Caco-2 (cell line): ENCODE results near the gene STAMBP. TPM values are rescaled to one million over a fixed set of nuclear protein-coding genes. Genes with fewer than 3 reads are reported as not detected.

ENCODE experiments used
- BruUV-seq: library from RNA; stranded (reverse); fragments of 400-500 nt; replicated peaks from 2 replicates; lab custom pipeline; 2021; lab: Mats Ljungman, UMichigan
- CTCF ChIA-PET: fragments of 300-600 bp; sonication (Branson Sonifier 250); formaldehyde crosslinking; loops from one replicate; lab custom pipeline; 2022; ENCODE audit warnings: antibody characterized with exemption; lab: Charles Lee
- POLR2A ChIA-PET: fragments of 300-600 bp; sonication (Branson Sonifier 250); formaldehyde crosslinking; loops from one replicate; lab custom pipeline; 2022; ENCODE audit warnings: antibody characterized with exemption; lab: Charles Lee
- DNase-seq, 2 experiments: peaks; one replicate each; pipeline versions ENCODE4 v3.0.0 to v3.0.0-alpha.2; 2020 to 2022
- H3K27me3 ChIP-seq: replicated peaks from 2 replicates; pipeline ENCODE4 v1.6.0; 2011; ENCODE audit warnings: low read length; ENCODE audit not compliant: control insufficient read depth, insufficient read depth
- H3K36me3 ChIP-seq: 2 replicates; pipeline ENCODE4 v1.5.1; 2011; ENCODE audit warnings: low read length; ENCODE audit not compliant: control insufficient read depth, insufficient read depth
- H3K4me1 ChIP-seq: fragments of 250-450 bp; sonication (Bioruptor Pico); 2 replicates; pipeline ENCODE4 v1.5.1; 2020; ENCODE audit warnings: mild to moderate bottlenecking
- H3K4me3 ChIP-seq: 2 replicates; pipeline ENCODE4 v1.5.1; 2011; ENCODE audit warnings: low read depth, mild to moderate bottlenecking, control low read depth, low read length
- H3K9me3 ChIP-seq: fragments of 250-450 bp; sonication (Bioruptor Pico); 2 replicates; pipeline ENCODE4 v1.5.1; 2020; ENCODE audit warnings: mild to moderate bottlenecking, moderate library complexity
- H3K27ac Mint-ChIP-seq: one replicate; pipeline ENCODE4 v1.8.0; 2022; ENCODE audit warnings: mixed read lengths; ENCODE audit not compliant: unreplicated experiment
- H3K27me3 Mint-ChIP-seq: one replicate; pipeline ENCODE4 v1.8.0; 2022; ENCODE audit warnings: mixed read lengths; ENCODE audit not compliant: insufficient read depth, unreplicated experiment
- H3K36me3 Mint-ChIP-seq: one replicate; pipeline ENCODE4 v1.8.0; 2022; ENCODE audit warnings: mild to moderate bottlenecking, mixed read lengths; ENCODE audit not compliant: insufficient read depth, unreplicated experiment
- H3K4me1 Mint-ChIP-seq: one replicate; pipeline ENCODE4 v1.8.0; 2022; ENCODE audit warnings: low read depth, mixed read lengths; ENCODE audit not compliant: unreplicated experiment
- H3K4me3 Mint-ChIP-seq: one replicate; pipeline ENCODE4 v1.8.0; 2022; ENCODE audit warnings: mild to moderate bottlenecking, moderate library complexity, mixed read lengths; ENCODE audit not compliant: unreplicated experiment
- H3K9me3 Mint-ChIP-seq: one replicate; pipeline ENCODE4 v1.8.0; 2022; ENCODE audit warnings: mixed read lengths; ENCODE audit not compliant: unreplicated experiment
- intact Hi-C: fragments of 100-400 bp; cut with micrococcal nuclease; formaldehyde crosslinking; loops from one replicate; pipeline ENCODE4 v1.10.0; 2022; ENCODE audit not compliant: unreplicated experiment
- total RNA-seq: library from RNA; stranded (reverse); gene quantifications from 2 replicates; pipeline ENCODE4 v1.2.3, GENCODE V29; 2022
- TF ChIP-seq, protein P1 (sequence below), 2 experiments: fragments of 200-600 bp in 1 of 2; IDR thresholded peaks; 1 replicate in 1 of 2; 2 replicates in 1 of 2; pipeline versions ENCODE4 v1.5.1 to v1.8.0; 2011 to 2022; ENCODE audit warnings: antibody characterized with exemption in 1 of 2, control low read depth in 1 of 2, inconsistent platforms in 1 of 2, low read depth in 1 of 2, low read length in 1 of 2, mild to moderate bottlenecking in 1 of 2, moderate library complexity in 1 of 2; ENCODE audit not compliant: insufficient read depth in 1 of 2, severe bottlenecking in 1 of 2, unreplicated experiment in 1 of 2

Gene STAMBP
- total RNA-seq, 1 experiment from 2014 or later, result 49.8 TPM

GRCh38 chr2:73855526-73855925, 26.8 kb downstream of the STAMBP start:
- BruUV-seq, result no TSS peak
- ChIA-PET POLR2A (no interaction called here), CTCF (no interaction called here)
- H3K4me3 ChIP-seq, result no peak overlapping the region
- peaks cover 1% of the 10 kb centered on the region; the same call in 1 of the 2 replicates for H3K36me3 ChIP-seq
- Mint-ChIP-seq H3K27me3 (no peaks in the 10 kb centered on the region), H3K4me3 (no peak overlapping the region), H3K36me3 (peaks cover 33% of the 10 kb centered on the region), H3K9me3 (no peaks in the 10 kb centered on the region), H3K4me1 (no peaks in the 10 kb centered on the region), H3K27ac (no peak overlapping the region)
- no peak for DNase-seq
- no peaks in the 10 kb centered on the region for H3K4me1 ChIP-seq
- TF ChIP-seq, protein P1, sequence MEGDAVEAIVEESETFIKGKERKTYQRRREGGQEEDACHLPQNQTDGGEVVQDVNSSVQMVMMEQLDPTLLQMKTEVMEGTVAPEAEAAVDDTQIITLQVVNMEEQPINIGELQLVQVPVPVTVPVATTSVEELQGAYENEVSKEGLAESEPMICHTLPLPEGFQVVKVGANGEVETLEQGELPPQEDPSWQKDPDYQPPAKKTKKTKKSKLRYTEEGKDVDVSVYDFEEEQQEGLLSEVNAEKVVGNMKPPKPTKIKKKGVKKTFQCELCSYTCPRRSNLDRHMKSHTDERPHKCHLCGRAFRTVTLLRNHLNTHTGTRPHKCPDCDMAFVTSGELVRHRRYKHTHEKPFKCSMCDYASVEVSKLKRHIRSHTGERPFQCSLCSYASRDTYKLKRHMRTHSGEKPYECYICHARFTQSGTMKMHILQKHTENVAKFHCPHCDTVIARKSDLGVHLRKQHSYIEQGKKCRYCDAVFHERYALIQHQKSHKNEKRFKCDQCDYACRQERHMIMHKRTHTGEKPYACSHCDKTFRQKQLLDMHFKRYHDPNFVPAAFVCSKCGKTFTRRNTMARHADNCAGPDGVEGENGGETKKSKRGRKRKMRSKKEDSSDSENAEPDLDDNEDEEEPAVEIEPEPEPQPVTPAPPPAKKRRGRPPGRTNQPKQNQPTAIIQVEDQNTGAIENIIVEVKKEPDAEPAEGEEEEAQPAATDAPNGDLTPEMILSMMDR (IDR thresholded peaks at IDR 0.05; ENCODE audit: insufficient read depth in 1 of 2, low read depth in 1 of 2, low read length in 1 of 2, severe bottlenecking in 1 of 2, unreplicated experiment in 1 of 2), result no peak
- intact Hi-C loops, result no loop called here
- no peaks in the 10 kb centered on the region for H3K27me3 ChIP-seq
- no peaks in the 10 kb centered on the region for H3K9me3 ChIP-seq

DNA sequence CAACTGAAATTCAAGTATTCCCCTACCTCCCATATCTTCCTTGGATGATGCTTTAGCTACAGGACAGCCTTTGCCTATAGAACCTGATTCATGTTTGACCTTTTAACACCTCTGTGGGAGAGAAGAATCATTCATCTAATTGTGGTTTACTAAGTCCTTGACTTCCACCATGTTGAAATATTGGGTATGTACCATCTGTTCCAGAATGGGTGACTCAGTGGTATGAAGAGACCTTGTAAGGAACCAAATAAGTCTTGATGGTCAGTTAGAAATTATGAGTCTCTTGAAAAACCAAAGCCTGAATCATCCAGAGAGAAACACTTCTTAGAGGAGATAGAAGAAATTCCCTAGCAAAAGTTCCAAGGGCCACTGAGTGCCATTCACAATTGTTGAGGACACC, 27.5 kb downstream of the STAMBP start:
- no peaks in the 10 kb centered on the region for H3K27me3 ChIP-seq
- no TSS peak for BruUV-seq
- TF ChIP-seq, protein P1 (IDR thresholded peaks at IDR 0.05; ENCODE audit: insufficient read depth in 1 of 2, low read depth in 1 of 2, low read length in 1 of 2, severe bottlenecking in 1 of 2, unreplicated experiment in 1 of 2), result no peak
- H3K4me1 Mint-ChIP-seq, result no peaks in the 10 kb centered on the region
- no peak for DNase-seq
- no peak overlapping the region for H3K4me3 Mint-ChIP-seq
- H3K9me3 Mint-ChIP-seq, result no peaks in the 10 kb centered on the region
- ChIA-PET POLR2A (no interaction called here), CTCF (no interaction called here)
- peaks cover 39% of the 10 kb centered on the region for H3K36me3 Mint-ChIP-seq
- no peaks in the 10 kb centered on the region for H3K9me3 ChIP-seq
- intact Hi-C loops, result no loop called here
- H3K36me3 ChIP-seq, result peaks cover 1% of the 10 kb centered on the region; the same call in 1 of the 2 replicates
- H3K4me1 ChIP-seq, result no peaks in the 10 kb centered on the region
- no peak overlapping the region for H3K4me3 ChIP-seq
- H3K27me3 Mint-ChIP-seq, result no peaks in the 10 kb centered on the region
- no peak overlapping the region for H3K27ac Mint-ChIP-seq

DNA sequence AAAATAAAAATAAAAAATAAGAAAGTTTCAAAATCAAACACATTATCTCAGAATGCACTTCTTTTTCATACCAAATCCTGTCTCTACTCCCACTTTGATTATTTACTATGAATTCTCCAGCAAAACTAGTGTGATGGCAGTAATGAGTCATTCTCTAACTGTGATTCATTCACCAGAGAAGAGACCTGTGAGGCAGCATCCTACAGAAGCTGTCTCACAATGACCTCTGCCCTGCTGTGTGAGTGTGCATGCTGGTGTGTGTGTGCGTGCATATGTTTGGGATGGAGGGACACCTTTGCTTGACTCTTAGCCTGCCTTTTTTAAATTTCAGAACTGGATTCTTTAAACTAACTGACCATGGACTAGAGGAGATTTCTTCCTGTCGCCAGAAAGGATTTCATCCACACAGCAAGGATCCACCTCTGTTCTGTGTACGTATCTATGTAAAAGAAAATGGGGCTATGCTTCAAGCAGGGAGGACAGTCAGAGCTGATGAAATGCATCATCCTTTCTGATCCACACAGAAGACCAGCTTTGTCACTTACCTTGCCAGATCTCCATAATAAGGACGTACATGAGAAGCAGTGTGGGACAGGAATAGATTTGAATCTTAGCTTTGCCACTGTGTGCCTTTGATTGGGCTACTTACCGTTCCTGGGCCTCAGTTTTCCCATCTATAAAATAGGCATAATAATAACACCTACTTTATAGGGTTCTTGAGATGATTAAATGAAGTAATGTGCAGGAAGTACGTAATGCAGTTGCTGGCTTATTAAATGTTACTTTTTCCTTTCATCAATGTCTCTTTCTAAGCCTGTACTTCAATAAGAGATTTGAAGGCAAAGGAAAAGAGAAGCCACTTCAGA, 31.2 kb downstream of the STAMBP start:
- Histone ChIP-seq H3K36me3 (peaks cover 1% of the 10 kb centered on the region; the same call in 1 of the 2 replicates), H3K4me3 (no peak overlapping the region), H3K4me1 (no peaks in the 10 kb centered on the region), H3K9me3 (no peaks in the 10 kb centered on the region), H3K27me3 (no peaks in the 10 kb centered on the region)
- H3K4me3 Mint-ChIP-seq, result no peak overlapping the region
- ChIA-PET POLR2A (no interaction called here), CTCF (no interaction called here)
- TF ChIP-seq, protein P1 (IDR thresholded peaks at IDR 0.05; ENCODE audit: insufficient read depth in 1 of 2, low read depth in 1 of 2, low read length in 1 of 2, severe bottlenecking in 1 of 2, unreplicated experiment in 1 of 2), result no peak
- intact Hi-C loops, result no loop called here
- DNase-seq, result no peak
- no peaks in the 10 kb centered on the region for H3K9me3 Mint-ChIP-seq
- H3K27me3 Mint-ChIP-seq, result no peaks in the 10 kb centered on the region
- peaks cover 50% of the 10 kb centered on the region for H3K36me3 Mint-ChIP-seq
- H3K4me1 Mint-ChIP-seq, result no peaks in the 10 kb centered on the region
- H3K27ac Mint-ChIP-seq, result no peak overlapping the region
- no TSS peak for BruUV-seq
